ENCODE data around the gene LNX2. TPM values are rescaled to one million over a fixed set of nuclear protein-coding genes. Genes with fewer than 3 reads are reported as not detected.

LNX2 gene
- total RNA-seq, 2 experiments from 2014 or later: 6.8 to 9.7 TPM

- no peak for DNase-seq (ENCODE audit: low spot score)
- Histone ChIP-seq H3K4me3 (ENCODE audit: low read depth, low read length, poor library complexity, severe bottlenecking) (no peak overlapping the region), H3K4me2 (ENCODE audit: low read length) (no peak overlapping the region), H3K27ac (ENCODE audit: low read depth, low read length, poor library complexity, severe bottlenecking) (no peak overlapping the region), H2AFZ (ENCODE audit: low read length) (no peak overlapping the region), H3K79me2 (ENCODE audit: insufficient read depth, low read depth, low read length) (no peaks in the 10 kb centered on the region), H3K9me2 (ENCODE audit: insufficient read depth, low read length) (no peaks in the 10 kb centered on the region), H3K4me1 (ENCODE audit: insufficient read depth, low read length, poor library complexity, severe bottlenecking) (peaks cover 4% of the 10 kb centered on the region), H3K9me3 (ENCODE audit: low read length) (0 out of 2 replicates have a peak, but pooled peaks cover 5% of the 10 kb centered on the region), H3K36me3 (ENCODE audit: insufficient read depth, low read length) (no peaks in the 10 kb centered on the region), H4K20me1 (ENCODE audit: insufficient read depth, low read length) (no peaks in the 10 kb centered on the region)
- intact Hi-C loops (cut with micrococcal nuclease; ENCODE audit: unreplicated experiment): no loop called here
- no TSS peak for BruUV-seq (replicated peaks)
- no peak for TF ChIP-seq EZH2phosphoT487 (IDR thresholded peaks at IDR 0.05; ENCODE audit: borderline replicate concordance, low read depth, low read length)
- TF ChIP-seq, protein P1, sequence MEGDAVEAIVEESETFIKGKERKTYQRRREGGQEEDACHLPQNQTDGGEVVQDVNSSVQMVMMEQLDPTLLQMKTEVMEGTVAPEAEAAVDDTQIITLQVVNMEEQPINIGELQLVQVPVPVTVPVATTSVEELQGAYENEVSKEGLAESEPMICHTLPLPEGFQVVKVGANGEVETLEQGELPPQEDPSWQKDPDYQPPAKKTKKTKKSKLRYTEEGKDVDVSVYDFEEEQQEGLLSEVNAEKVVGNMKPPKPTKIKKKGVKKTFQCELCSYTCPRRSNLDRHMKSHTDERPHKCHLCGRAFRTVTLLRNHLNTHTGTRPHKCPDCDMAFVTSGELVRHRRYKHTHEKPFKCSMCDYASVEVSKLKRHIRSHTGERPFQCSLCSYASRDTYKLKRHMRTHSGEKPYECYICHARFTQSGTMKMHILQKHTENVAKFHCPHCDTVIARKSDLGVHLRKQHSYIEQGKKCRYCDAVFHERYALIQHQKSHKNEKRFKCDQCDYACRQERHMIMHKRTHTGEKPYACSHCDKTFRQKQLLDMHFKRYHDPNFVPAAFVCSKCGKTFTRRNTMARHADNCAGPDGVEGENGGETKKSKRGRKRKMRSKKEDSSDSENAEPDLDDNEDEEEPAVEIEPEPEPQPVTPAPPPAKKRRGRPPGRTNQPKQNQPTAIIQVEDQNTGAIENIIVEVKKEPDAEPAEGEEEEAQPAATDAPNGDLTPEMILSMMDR (conservative IDR thresholded peaks at IDR 0.05; ENCODE audit: low read length): no peak
- ChIA-PET CTCF (ENCODE audit: unreplicated experiment) (no interaction called here), POLR2A (interaction anchor here (0.5 kb wide), 1 partner anchor 27 kb away, joined by 3 read pairs; no protein-coding TSS in a partner anchor)
These were observed 31.9 kb downstream of the LNX2 start for GRCh38 chr13:27588405-27588804.

- H3K79me2 ChIP-seq (ENCODE audit: insufficient read depth, low read depth, low read length): no peaks in the 10 kb centered on the region
- intact Hi-C loops (cut with micrococcal nuclease; ENCODE audit: unreplicated experiment): no loop called here
- no peak overlapping the region for H3K4me2 ChIP-seq (ENCODE audit: low read length)
- TF ChIP-seq EZH2phosphoT487 (IDR thresholded peaks at IDR 0.05; ENCODE audit: borderline replicate concordance, low read depth, low read length): no peak
- TF ChIP-seq, protein P1 (conservative IDR thresholded peaks at IDR 0.05; ENCODE audit: low read length): no peak
- DNase-seq (ENCODE audit: low spot score): no peak
- POLR2A ChIA-PET: interaction anchor here (1.0 to 1.3 kb wide), 2 partner anchors 21 to 152 kb away, joined by 3 read pairs; no protein-coding TSS in a partner anchor
- no peak overlapping the region for H3K4me3 ChIP-seq (ENCODE audit: low read depth, low read length, poor library complexity, severe bottlenecking)
- H2AFZ ChIP-seq (ENCODE audit: low read length): no peak overlapping the region
- H3K9me2 ChIP-seq (ENCODE audit: insufficient read depth, low read length): no peaks in the 10 kb centered on the region
- CTCF ChIA-PET (ENCODE audit: unreplicated experiment): no interaction called here
- 0 out of 2 replicates have a peak, but pooled peaks cover 5% of the 10 kb centered on the region for H3K9me3 ChIP-seq (ENCODE audit: low read length)
- BruUV-seq (replicated peaks): no TSS peak
- H3K4me1 ChIP-seq (ENCODE audit: insufficient read depth, low read length, poor library complexity, severe bottlenecking): no peaks in the 10 kb centered on the region
- H3K27ac ChIP-seq (ENCODE audit: low read depth, low read length, poor library complexity, severe bottlenecking): no peak overlapping the region
- H3K36me3 ChIP-seq (ENCODE audit: insufficient read depth, low read length): no peaks in the 10 kb centered on the region
- H4K20me1 ChIP-seq (ENCODE audit: insufficient read depth, low read length): no peaks in the 10 kb centered on the region
These were observed 33.1 kb downstream of the LNX2 start for GRCh38 chr13:27587095-27587746.

GRCh38 chr13:27583645-27584044, 36.7 kb downstream of the LNX2 start:
- Histone ChIP-seq H2AFZ (ENCODE audit: low read length) (no peak overlapping the region), H3K36me3 (ENCODE audit: insufficient read depth, low read length) (peaks cover 6% of the 10 kb centered on the region; the same call in 1 of the 2 replicates), H3K27ac (ENCODE audit: low read depth, low read length, poor library complexity, severe bottlenecking) (no peak overlapping the region), H4K20me1 (ENCODE audit: insufficient read depth, low read length) (no peaks in the 10 kb centered on the region), H3K4me1 (ENCODE audit: insufficient read depth, low read length, poor library complexity, severe bottlenecking) (no peaks in the 10 kb centered on the region), H3K4me3 (ENCODE audit: low read depth, low read length, poor library complexity, severe bottlenecking) (no peak overlapping the region), H3K4me2 (ENCODE audit: low read length) (no peak overlapping the region), H3K9me2 (ENCODE audit: insufficient read depth, low read length) (no peaks in the 10 kb centered on the region), H3K79me2 (ENCODE audit: insufficient read depth, low read depth, low read length) (no peaks in the 10 kb centered on the region), H3K9me3 (ENCODE audit: low read length) (0 out of 2 replicates have a peak, but pooled peaks cover 5% of the 10 kb centered on the region)
- ChIA-PET POLR2A (no interaction called here), CTCF (ENCODE audit: unreplicated experiment) (no interaction called here)
- intact Hi-C loops (cut with micrococcal nuclease; ENCODE audit: unreplicated experiment): no loop called here
- no peak for TF ChIP-seq EZH2phosphoT487 (IDR thresholded peaks at IDR 0.05; ENCODE audit: borderline replicate concordance, low read depth, low read length)
- TF ChIP-seq, protein P1 (conservative IDR thresholded peaks at IDR 0.05; ENCODE audit: low read length): no peak
- BruUV-seq (replicated peaks): no TSS peak
- no peak for DNase-seq (ENCODE audit: low spot score)

All from OCI-LY7 (cell line).